Transverse colon (tissue), 4 donors: ENCODE results near the gene MMP12. TPM values are rescaled to one million over a fixed set of nuclear protein-coding genes. Genes with fewer than 3 reads are reported as not detected.

ENCODE experiments used
- DNase-seq: peaks from one replicate; pipeline ENCODE4 v3.0.0-alpha.2; 2019
- H3K27ac ChIP-seq, 4 donors: fragments of 200-600 bp; sonication (generic); 2 replicates each; pipeline ENCODE4 v1.5.1; 2016 to 2018; ENCODE audit warnings: inconsistent platforms in 4 of 4
- H3K27me3 ChIP-seq: fragments of 200-600 bp; sonication (generic); 2 replicates; pipeline ENCODE4 v1.5.1; 2017; ENCODE audit warnings: inconsistent platforms
- H3K36me3 ChIP-seq, 4 donors: fragments of 200-600 bp; sonication (generic); 2 replicates each; pipeline ENCODE4 v1.5.1; 2017 to 2019; ENCODE audit warnings: inconsistent platforms in 4 of 4
- H3K4me1 ChIP-seq, 4 donors: fragments of 200-600 bp; sonication (generic); 2 replicates each; pipeline ENCODE4 v1.5.1; 2017 to 2020; ENCODE audit warnings: inconsistent platforms in 4 of 4
- H3K4me3 ChIP-seq, 4 donors: fragments of 200-600 bp; sonication (generic); 1 replicate in 1 of 4; 2 replicates in 3 of 4; pipeline versions ENCODE4 v1.5.1 to v1.6.1; 2017 to 2019; ENCODE audit warnings: inconsistent platforms in 4 of 4
- H3K9me3 ChIP-seq, 2 donors: fragments of 200-600 bp; sonication (generic); 2 replicates each; pipeline ENCODE4 v1.5.1; 2017 to 2019; ENCODE audit warnings: inconsistent platforms in 2 of 2
- CTCF ChIP-seq, 5 experiments: fragments of 200-600 bp in 3 of 5; fragments of 450-650 bp in 2 of 5; sonication (generic) in 3 of 5; IDR thresholded peaks; 1 replicate in 2 of 5; 2 replicates in 3 of 5; pipeline ENCODE4 v1.5.1; 2016 to 2017; ENCODE audit warnings: antibody characterized with exemption in 5 of 5, inconsistent platforms in 3 of 5, mild to moderate bottlenecking in 2 of 5, moderate library complexity in 1 of 5
- EP300 ChIP-seq: sonication (generic); formaldehyde crosslinking; IDR thresholded peaks from one replicate; pipeline ENCODE4 v1.6.1; 2017; ENCODE audit warnings: antibody characterized with exemption, low read depth
- POLR2A ChIP-seq: fragments of 450-650 bp; IDR thresholded peaks from one replicate; pipeline ENCODE4 v1.6.1; 2016; ENCODE audit warnings: antibody characterized with exemption, mild to moderate bottlenecking, moderate library complexity
- POLR2AphosphoS5 ChIP-seq, 3 donors: sonication (generic); formaldehyde crosslinking; IDR thresholded peaks; one replicate each; pipeline ENCODE4 v1.6.1; 2016; ENCODE audit warnings: antibody characterized with exemption in 3 of 3
- WGBS, 2 donors: methylation state at CpG; one replicate each; pipeline ENCODE4 v1.1.5; 2018; ENCODE audit warnings: low coverage in 1 of 2; 5-methylcytosine and 5-hydroxymethylcytosine counted together
- in situ Hi-C, 4 donors: fragments of 200-750 bp; cut with MboI; loops; one replicate each; pipeline versions ENCODE4 v1.15.0 to v1.15.1; 2017; ENCODE audit warnings: low sequenced_read_pairs in 3 of 4, low pct_ligation_motif_present in 1 of 4, low pct_unique_long_range_greater_than_20kb in 1 of 4
- intact Hi-C: fragments of 100-400 bp; cut with DNase I; formaldehyde crosslinking; loops from one replicate; pipeline ENCODE4 v1.15.1; 2023; ENCODE audit warnings: low total_unique reads
- total RNA-seq, 4 donors: library from RNA; depleted of rRNA; stranded (reverse); fragments of >200 nt; gene quantifications; one replicate each; pipeline ENCODE4 v1.1.0, GENCODE V29; 2016

The MMP12 gene
- total RNA-seq, 4 donors from 2014 or later = 0.55 to 4.9 TPM; not detected in 2

DNA sequence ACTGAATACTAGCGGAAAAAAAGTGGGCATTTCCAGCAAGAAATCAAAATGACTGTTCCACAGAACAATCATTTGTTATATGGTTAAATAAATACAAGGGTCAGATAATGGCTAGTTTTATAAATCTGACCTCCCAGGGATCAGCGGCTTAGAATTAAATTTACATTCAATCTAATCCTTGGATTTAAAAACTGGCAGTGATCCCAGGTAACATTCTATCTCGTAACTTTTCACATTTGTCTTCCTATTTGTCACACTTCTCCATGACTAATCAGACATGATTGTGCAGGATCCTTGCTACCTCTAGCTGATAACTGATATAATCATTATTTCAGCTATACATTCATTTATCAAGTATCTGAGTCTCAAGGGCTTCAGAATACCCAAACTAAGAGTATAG, 28.5 kb downstream of the MMP12 start:
- H3K36me3 ChIP-seq = no peaks in the 10 kb centered on the region
- no peak for DNase-seq
- no peak overlapping the region for H3K27ac ChIP-seq
- no peak overlapping the region for H3K4me3 ChIP-seq
- peaks cover 2 to 9% (median 4%) of the 10 kb centered on the region in 4 donors for H3K4me1 ChIP-seq
- in situ Hi-C loops = no loop called here
- TF ChIP-seq CTCF (IDR thresholded peaks at IDR 0.05) = no peak
- H3K27me3 ChIP-seq = no peaks in the 10 kb centered on the region
- no peaks in the 10 kb centered on the region for H3K9me3 ChIP-seq
- intact Hi-C loops = no loop called here
- WGBS, 2 donors = 49 to 56% methylated on average over 3 of the region's 3 CpGs

GRCh38 chr11:102843489-102843888, 31.3 kb downstream of the MMP12 start, which contains the start of gene MMP3:
Gene MMP3 (minus strand): TSS chr11:102843609. CDS start chr11:102843546, 63 bp downstream.
- Histone ChIP-seq H3K27ac (no peak within 1 kb of the TSS), H3K9me3 (no peaks in the 10 kb centered on the region), H3K4me3 (no peak within 1 kb of the TSS), H3K36me3 (no peaks in the 10 kb centered on the region), H3K4me1 (no peaks in the 10 kb centered on the region), H3K27me3 (no peaks in the 10 kb centered on the region)
- in situ Hi-C loops (no loop called here), intact Hi-C loops (no loop called here)
- TF ChIP-seq EP300 (no peak), POLR2A (no peak), CTCF (IDR thresholded peaks at IDR 0.05) (no peak), POLR2AphosphoS5 (IDR thresholded peaks at IDR 0.05) (no peak)
- WGBS, 2 donors = 71 to 73% methylated on average over 3 to 4 of the region's 4 CpGs
- no peak for DNase-seq

DNA sequence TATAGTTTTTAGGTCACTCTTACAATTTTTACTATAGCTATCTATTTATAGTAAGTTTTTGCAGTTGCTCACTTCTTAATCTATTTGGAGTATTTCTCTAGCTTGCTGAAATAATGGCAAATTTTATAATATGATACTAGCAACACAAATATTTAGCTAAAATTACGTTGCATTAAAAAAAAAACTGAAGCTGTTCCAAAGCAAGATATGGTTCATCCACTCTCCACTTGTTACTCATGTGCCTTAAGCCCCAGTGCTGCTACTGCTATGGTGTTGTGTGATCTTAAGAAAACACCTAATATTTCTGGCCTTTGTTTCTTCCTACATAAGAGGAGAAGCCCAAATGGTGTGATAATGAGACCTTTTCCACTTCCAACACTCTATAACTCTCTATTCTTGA, 31.9 kb downstream of the MMP12 start:
- in situ Hi-C loops (no loop called here), intact Hi-C loops (no loop called here)
- Histone ChIP-seq H3K9me3 (no peaks in the 10 kb centered on the region), H3K27ac (no peak overlapping the region), H3K27me3 (no peaks in the 10 kb centered on the region), H3K4me1 (no peaks in the 10 kb centered on the region), H3K36me3 (no peaks in the 10 kb centered on the region), H3K4me3 (no peak overlapping the region)
- 23 to 40% methylated on average over 1 of the region's 1 CpG for WGBS, 2 donors
- no peak for TF ChIP-seq CTCF (IDR thresholded peaks at IDR 0.05)
- no peak for TF ChIP-seq EP300
- no peak for DNase-seq

- no peaks in the 10 kb centered on the region for H3K9me3 ChIP-seq
- H3K36me3 ChIP-seq = no peaks in the 10 kb centered on the region
- in situ Hi-C loops = no loop called here
- H3K27ac ChIP-seq = no peak overlapping the region
- intact Hi-C loops = no loop called here
- no peaks in the 10 kb centered on the region for H3K27me3 ChIP-seq
- no peak overlapping the region for H3K4me3 ChIP-seq
- no peak for TF ChIP-seq CTCF (IDR thresholded peaks at IDR 0.05)
- no peak for TF ChIP-seq EP300
- TF ChIP-seq POLR2AphosphoS5 (IDR thresholded peaks at IDR 0.05) = no peak
- TF ChIP-seq POLR2A = no peak
- no peak for DNase-seq
- WGBS, 2 donors = 62 to 69% methylated on average over 5 of the region's 5 CpGs
- H3K4me1 ChIP-seq = peaks cover 0 to 7% (median 0%) of the 10 kb centered on the region in 4 donors
These were observed 34.8 kb downstream of the MMP12 start for GRCh38 chr11:102840018-102840417.
